ENCODE results near the gene IL22RA1.

The IL22RA1 gene

GRCh38 chr1:24156542-24157260 is 13.8 kb upstream of the IL22RA1 start:
- TF ChIP-seq CTCF (IDR thresholded peaks at IDR 0.05): no peak
- Histone ChIP-seq H3K27ac (no peak overlapping the region), H3K4me3 (no peak overlapping the region)
- DNase-seq (ENCODE audit: low spot score): no peak

GRCh38 chr1:24155011-24155782 is 12.3 kb upstream of the IL22RA1 start:
- Histone ChIP-seq H3K27ac (no peak overlapping the region), H3K4me3 (no peak overlapping the region)
- TF ChIP-seq CTCF (IDR thresholded peaks at IDR 0.05): no peak
- DNase-seq (ENCODE audit: low spot score): no peak

GRCh38 chr1:24154215-24154614 is 11.3 kb upstream of the IL22RA1 start:
- no peak for TF ChIP-seq CTCF (IDR thresholded peaks at IDR 0.05)
- Histone ChIP-seq H3K4me3 (no peak overlapping the region), H3K27ac (no peak overlapping the region)
- no peak for DNase-seq (ENCODE audit: low spot score)

- DNase-seq (ENCODE audit: low spot score): no peak
- no peak overlapping the region for H3K27ac ChIP-seq
Observed at GRCh38 chr1:24152631-24153494, 9.9 kb upstream of the IL22RA1 start.

GRCh38 chr1:24151175-24151533 is 8.2 kb upstream of the IL22RA1 start:
- no peak for TF ChIP-seq CTCF (IDR thresholded peaks at IDR 0.05)
- DNase-seq (ENCODE audit: low spot score): no peak
- no peak overlapping the region for H3K4me3 ChIP-seq
- H3K27ac ChIP-seq: no peak overlapping the region

More at GRCh38 chr1:24152631-24153494, 9.9 kb upstream of the IL22RA1 start:
- H3K4me3 ChIP-seq: no peak overlapping the region
- no peak for TF ChIP-seq CTCF (IDR thresholded peaks at IDR 0.05)

- peak overlapping the region; percentile 27 for H3K4me3 ChIP-seq
- DNase-seq (ENCODE audit: low spot score): peak; percentile 88
- peak; percentile 80 for TF ChIP-seq CTCF (IDR thresholded peaks at IDR 0.05)
- no peak overlapping the region for H3K27ac ChIP-seq
Observed at GRCh38 chr1:24150234-24151174, 7.6 kb upstream of the IL22RA1 start.
